ENCODE data around the gene ITIH3.

- TF ChIP-seq SPI1 (IDR thresholded peaks at IDR 0.05; ENCODE audit: low read depth, low read length) = no peak
- no peak for TF ChIP-seq POLR2A (IDR thresholded peaks at IDR 0.05; ENCODE audit: low read depth, low read length)
- no peak for TF ChIP-seq PAX5 (IDR thresholded peaks at IDR 0.05; ENCODE audit: insufficient read depth, low read length, severe bottlenecking)
- TF ChIP-seq TAF1 (IDR thresholded peaks at IDR 0.05; ENCODE audit: low read depth, low read length) = no peak
- TF ChIP-seq POLR2AphosphoS5 (IDR thresholded peaks at IDR 0.05; ENCODE audit: low read depth, low read length) = no peak
- TF ChIP-seq POU2F2 (IDR thresholded peaks at IDR 0.05; ENCODE audit: low read depth, low read length) = no peak
These were observed 62.1 kb downstream of the ITIH3 start for GRCh38 chr3:52856666-52857065.

Measured in GM12891 (cell line).